ENCODE results near the gene ATP1A1. TPM values are rescaled to one million over a fixed set of nuclear protein-coding genes. Genes with fewer than 3 reads are reported as not detected.

The ATP1A1 gene
- total and polyA plus RNA-seq, 9 of the 15 experiments (the other 6 are each of a cell fraction or from before 2014, with no cell fraction given), result 99.3 to 513 (median 234) TPM

- TF ChIP-seq ZNF586 (CRISPR knock-in tag; conservative IDR thresholded peaks at IDR 0.05), result no peak
- no peak for TF ChIP-seq SLC30A9 (CRISPR knock-in tag; IDR thresholded peaks at IDR 0.05)
- TF ChIP-seq ZNF165 (CRISPR knock-in tag; IDR thresholded peaks at IDR 0.05; ENCODE audit: borderline replicate concordance), result no peak
- TF ChIP-seq TRIM24 (IDR thresholded peaks at IDR 0.05), result no peak
- no peak for TF ChIP-seq MCM5 (IDR thresholded peaks at IDR 0.05; ENCODE audit: low read depth)
Measured at GRCh38 chr1:116346943-116347673, 25.9 kb upstream of the ATP1A1 start (continued).

GRCh38 chr1:116347696-116348095, 25.3 kb upstream of the ATP1A1 start:
- Histone ChIP-seq H3K9me1 (ENCODE audit: control insufficient read depth, insufficient read depth, low read length) (no peaks in the 10 kb centered on the region), H4K20me1 (replicated peaks; ENCODE audit: control insufficient read depth, insufficient read depth, low read length) (no peaks in the 10 kb centered on the region), H3K4me1 (replicated peaks in 1 of 2; ENCODE audit: control insufficient read depth in 2 of 2, insufficient read depth in 2 of 2, low read length in 2 of 2) (no peaks in the 10 kb centered on the region), H3K36me3 (ENCODE audit: control insufficient read depth, insufficient read depth, low read length) (no peaks in the 10 kb centered on the region), H3K27ac (ENCODE audit: extremely low read depth, low read depth, low read length) (no peak overlapping the region), H3K9me3 (replicated peaks; ENCODE audit: control insufficient read depth, insufficient read depth, low read depth, low read length) (no peaks in the 10 kb centered on the region), H3K4me2 (ENCODE audit: insufficient read depth, low read length) (no peak overlapping the region), H3K79me2 (ENCODE audit: control insufficient read depth, insufficient read depth, low read length) (no peaks in the 10 kb centered on the region), H2AFZ (ENCODE audit: low read depth, low read length) (no peak overlapping the region), H3K27me3 (ENCODE audit: control insufficient read depth in 2 of 2, insufficient read depth in 2 of 2, low read length in 2 of 2) (peaks cover 6 to 7% of the 10 kb centered on the region in 2 experiments; a peak in 4 of 5 replicates), H3K9ac (ENCODE audit: insufficient read depth in 1 of 2, low read depth in 2 of 2, low read length in 2 of 2) (no peak overlapping the region), H3K4me3 (no peak overlapping the region)
- DNase-seq (ENCODE audit: extremely low read depth in 1 of 4, low spot score in 3 of 4), result no peak
- intact Hi-C loops (cut with micrococcal nuclease) (no loop called here), in situ Hi-C loops (cut with MboI) (no loop called here)
- ChIA-PET POLR2A (interaction anchor here (0.7 to 1.0 kb wide), 2 partner anchors 17 kb away, joined by 3 read pairs; no protein-coding TSS in a partner anchor), CTCF (ENCODE audit: low intra/inter-chr PET ratio) (no interaction called here)
- BruUV-seq (replicated peaks), result no TSS peak
- WGBS (ENCODE audit: insufficient coverage, low coverage, missing lambda C conversion rate), result 10% methylated on average over 2 of the region's 2 CpGs
- ATAC-seq, result no peak
- no peak for FAIRE-seq
- TF ChIP-seq BACH1 (tag; IDR thresholded peaks at IDR 0.05), result no peak
- no peak for TF ChIP-seq ZBTB43 (CRISPR knock-in tag; IDR thresholded peaks at IDR 0.05)
- no peak for TF ChIP-seq RBBP5 (IDR thresholded peaks at IDR 0.05; ENCODE audit: borderline replicate concordance, insufficient read depth, low read length, poor library complexity, severe bottlenecking)
- no peak for TF ChIP-seq KLF6 (CRISPR knock-in tag; IDR thresholded peaks at IDR 0.05; ENCODE audit: borderline replicate concordance)
